OCI-LY3 (cell line): Measurements from ENCODE around the gene THAP3.
A peak's percentile ranks its signal among the peaks of the same experiment; 100 is the strongest.

Experiments
- H2AFZ ChIP-seq: fragments of 200-600, 300-600 bp; shearing (Covaris generic); 2 replicates; pipeline ENCODE4 v1.6.0; 2014; ENCODE audit warnings: antibody characterized with exemption, low read depth, low read length
- H3K27ac ChIP-seq: fragments of 200-600, 300-600 bp; sonication (generic); 2 replicates; pipeline ENCODE4 v1.5.1; 2014; ENCODE audit warnings: mild to moderate bottlenecking, low read length, moderate library complexity, mixed read lengths
- H3K27me3 ChIP-seq: fragments of 200-600, 300-600 bp; sonication (generic); 2 replicates; pipeline ENCODE4 v1.6.1; 2014; ENCODE audit warnings: low read depth, low read length, mixed read lengths
- H3K36me3 ChIP-seq: fragments of 200-600, 300-600 bp; sonication (generic); replicated peaks from 2 replicates; pipeline ENCODE3; 2014; ENCODE audit warnings: low read depth, low read length, mixed read lengths
- H3K4me1 ChIP-seq: fragments of 300-600, 200-600 bp; sonication (generic); 2 replicates; pipeline ENCODE4 v1.6.1; 2014; ENCODE audit warnings: low read length, mixed read lengths
- H3K4me2 ChIP-seq: fragments of 200-600, 300-600 bp; sonication (generic); 2 replicates; pipeline ENCODE4 v1.6.1; 2014; ENCODE audit warnings: low read length, mixed read lengths
- H3K4me3 ChIP-seq: fragments of 300-600, 200-600 bp; sonication (generic); 2 replicates; pipeline ENCODE4 v1.5.1; 2014; ENCODE audit warnings: antibody characterized with exemption, mild to moderate bottlenecking, low read length, moderate library complexity
- H3K79me2 ChIP-seq: fragments of 300-600, 200-600 bp; shearing (Covaris generic); 2 replicates; pipeline ENCODE4 v1.6.1; 2014; ENCODE audit warnings: mild to moderate bottlenecking, low read length, mixed read lengths
- H3K9ac ChIP-seq: fragments of 300-600, 200-600 bp; shearing (Covaris generic); 2 replicates; pipeline ENCODE4 v1.6.0; 2014; ENCODE audit warnings: mild to moderate bottlenecking, low read length, moderate library complexity
- H3K9me3 ChIP-seq: fragments of 200-600, 300-600 bp; shearing (Covaris generic); 2 replicates; pipeline ENCODE4 v1.6.1; 2014; ENCODE audit warnings: low read length, mixed read lengths; ENCODE audit not compliant: insufficient read depth
- H4K20me1 ChIP-seq: fragments of 200-600, 300-600 bp; sonication (generic); 2 replicates; pipeline ENCODE4 v1.6.1; 2016; ENCODE audit warnings: low read length, mixed read lengths; ENCODE audit not compliant: insufficient read depth
- EZH2phosphoT487 ChIP-seq: fragments of 200-600 bp; shearing (Covaris generic); IDR thresholded peaks from 2 replicates; pipeline ENCODE4 v1.6.1; 2018; ENCODE audit warnings: antibody characterized with exemption, mixed run types, low read depth
- TF ChIP-seq, protein P1 (sequence below): fragments of 200-600, 300-600 bp; sonication (generic); IDR thresholded peaks from 2 replicates; pipeline ENCODE4 v1.5.1; 2014; ENCODE audit warnings: antibody characterized with exemption, low read length, low read depth

The THAP3 gene

DNA sequence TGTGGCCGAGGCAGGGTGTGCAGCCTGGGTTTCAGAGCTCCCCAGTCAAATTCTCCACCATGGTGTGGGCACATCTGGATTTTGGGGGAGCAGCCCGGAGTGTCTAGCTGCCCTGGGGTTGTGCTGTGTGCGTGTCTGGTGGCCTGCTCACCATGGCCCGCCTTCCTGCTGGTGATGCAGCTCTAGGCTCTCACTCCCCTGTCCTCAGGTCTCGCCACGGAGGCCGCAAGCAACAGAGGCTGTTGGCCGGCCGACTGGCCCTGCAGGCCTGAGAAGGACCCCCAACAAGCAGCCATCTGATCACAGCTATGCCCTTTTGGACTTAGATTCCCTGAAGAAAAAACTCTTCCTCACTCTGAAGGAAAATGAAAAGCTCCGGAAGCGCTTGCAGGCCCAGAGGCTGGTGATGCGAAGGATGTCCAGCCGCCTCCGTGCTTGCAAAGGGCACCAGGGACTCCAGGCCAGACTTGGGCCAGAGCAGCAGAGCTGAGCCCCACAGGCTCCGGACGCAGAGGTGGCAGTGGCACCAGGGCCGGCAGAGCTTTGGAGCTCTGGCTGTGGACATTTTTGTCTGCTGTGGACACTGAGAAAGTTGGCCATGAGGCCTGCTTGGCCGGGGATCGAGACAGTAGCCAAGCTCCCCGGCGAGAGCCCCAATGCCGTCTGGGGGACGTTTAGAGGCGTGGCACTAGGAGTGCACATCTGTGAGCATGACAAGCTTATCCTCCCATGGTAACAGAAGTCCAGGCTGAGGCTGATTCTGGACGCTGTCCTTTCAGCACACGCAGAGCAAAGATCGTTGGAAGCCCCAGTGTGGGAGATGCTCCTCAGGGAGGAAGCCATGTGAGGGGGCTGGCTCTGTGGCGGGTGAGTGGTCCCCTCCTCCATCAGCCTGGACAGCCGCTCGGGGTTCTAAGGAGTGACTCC lies 8.2 kb downstream of the THAP3 start:
- Histone ChIP-seq H3K4me1 (no peaks in the 10 kb centered on the region), H2AFZ (no peak overlapping the region), H4K20me1 (no peaks in the 10 kb centered on the region), H3K27ac (no peak overlapping the region), H3K9ac (no peak overlapping the region), H3K4me3 (no peak overlapping the region), H3K27me3 (no peaks in the 10 kb centered on the region), H3K4me2 (no peak overlapping the region), H3K36me3 (no peaks in the 10 kb centered on the region), H3K79me2 (peaks cover 2% of the 10 kb centered on the region; the same call in 1 of the 2 replicates), H3K9me3 (no peaks in the 10 kb centered on the region)
- TF ChIP-seq, protein P1, sequence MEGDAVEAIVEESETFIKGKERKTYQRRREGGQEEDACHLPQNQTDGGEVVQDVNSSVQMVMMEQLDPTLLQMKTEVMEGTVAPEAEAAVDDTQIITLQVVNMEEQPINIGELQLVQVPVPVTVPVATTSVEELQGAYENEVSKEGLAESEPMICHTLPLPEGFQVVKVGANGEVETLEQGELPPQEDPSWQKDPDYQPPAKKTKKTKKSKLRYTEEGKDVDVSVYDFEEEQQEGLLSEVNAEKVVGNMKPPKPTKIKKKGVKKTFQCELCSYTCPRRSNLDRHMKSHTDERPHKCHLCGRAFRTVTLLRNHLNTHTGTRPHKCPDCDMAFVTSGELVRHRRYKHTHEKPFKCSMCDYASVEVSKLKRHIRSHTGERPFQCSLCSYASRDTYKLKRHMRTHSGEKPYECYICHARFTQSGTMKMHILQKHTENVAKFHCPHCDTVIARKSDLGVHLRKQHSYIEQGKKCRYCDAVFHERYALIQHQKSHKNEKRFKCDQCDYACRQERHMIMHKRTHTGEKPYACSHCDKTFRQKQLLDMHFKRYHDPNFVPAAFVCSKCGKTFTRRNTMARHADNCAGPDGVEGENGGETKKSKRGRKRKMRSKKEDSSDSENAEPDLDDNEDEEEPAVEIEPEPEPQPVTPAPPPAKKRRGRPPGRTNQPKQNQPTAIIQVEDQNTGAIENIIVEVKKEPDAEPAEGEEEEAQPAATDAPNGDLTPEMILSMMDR = no peak
- no peak for TF ChIP-seq EZH2phosphoT487

DNA sequence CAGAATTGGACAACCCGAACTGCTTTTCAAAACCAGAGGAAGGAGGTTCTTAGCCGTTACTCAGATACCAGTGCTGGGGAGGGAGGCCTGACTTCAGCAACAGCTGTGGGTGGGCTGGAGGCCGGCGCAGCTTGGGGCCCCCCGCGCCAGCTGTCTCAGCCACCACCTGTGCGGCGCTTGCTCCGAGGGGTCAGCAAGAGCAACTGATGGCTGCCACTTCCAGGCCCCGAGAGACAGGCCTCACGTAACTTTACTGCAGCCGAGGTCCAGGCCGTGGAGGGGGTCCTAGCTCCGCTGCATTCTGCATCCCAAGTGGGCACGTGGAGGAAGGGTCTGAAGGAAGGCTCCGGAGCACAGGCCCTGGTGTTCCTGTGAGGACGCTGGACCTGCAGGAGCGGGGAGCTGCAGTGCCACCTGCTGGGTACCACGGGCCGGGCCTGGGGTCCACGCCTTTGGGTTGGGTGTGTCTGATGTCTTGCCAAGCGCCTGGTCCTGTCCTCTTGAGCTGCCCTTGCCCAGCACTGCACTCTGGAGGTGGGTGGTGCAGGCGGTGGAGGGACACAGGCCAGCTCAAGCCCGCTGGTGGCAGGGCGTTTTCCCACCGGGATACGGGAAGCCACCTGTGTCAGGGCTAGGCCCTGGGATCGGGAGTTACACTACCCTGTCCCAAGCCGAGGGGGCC lies 9.8 kb downstream of the THAP3 start:
- H3K4me3 ChIP-seq = no peak overlapping the region
- H3K4me1 ChIP-seq = no peaks in the 10 kb centered on the region
- H3K4me2 ChIP-seq = no peak overlapping the region
- no peak overlapping the region for H3K27ac ChIP-seq
- H3K9me3 ChIP-seq = no peaks in the 10 kb centered on the region
- H4K20me1 ChIP-seq = no peaks in the 10 kb centered on the region
- H3K36me3 ChIP-seq = peaks cover under 1% of the 10 kb centered on the region
- H3K27me3 ChIP-seq = no peaks in the 10 kb centered on the region
- TF ChIP-seq, protein P1 = peak; percentile 33; the same call in 1 of the 2 replicates
- no peak for TF ChIP-seq EZH2phosphoT487
- no peak overlapping the region for H3K9ac ChIP-seq
- H3K79me2 ChIP-seq = no peaks in the 10 kb centered on the region
- H2AFZ ChIP-seq = no peak overlapping the region

DNA sequence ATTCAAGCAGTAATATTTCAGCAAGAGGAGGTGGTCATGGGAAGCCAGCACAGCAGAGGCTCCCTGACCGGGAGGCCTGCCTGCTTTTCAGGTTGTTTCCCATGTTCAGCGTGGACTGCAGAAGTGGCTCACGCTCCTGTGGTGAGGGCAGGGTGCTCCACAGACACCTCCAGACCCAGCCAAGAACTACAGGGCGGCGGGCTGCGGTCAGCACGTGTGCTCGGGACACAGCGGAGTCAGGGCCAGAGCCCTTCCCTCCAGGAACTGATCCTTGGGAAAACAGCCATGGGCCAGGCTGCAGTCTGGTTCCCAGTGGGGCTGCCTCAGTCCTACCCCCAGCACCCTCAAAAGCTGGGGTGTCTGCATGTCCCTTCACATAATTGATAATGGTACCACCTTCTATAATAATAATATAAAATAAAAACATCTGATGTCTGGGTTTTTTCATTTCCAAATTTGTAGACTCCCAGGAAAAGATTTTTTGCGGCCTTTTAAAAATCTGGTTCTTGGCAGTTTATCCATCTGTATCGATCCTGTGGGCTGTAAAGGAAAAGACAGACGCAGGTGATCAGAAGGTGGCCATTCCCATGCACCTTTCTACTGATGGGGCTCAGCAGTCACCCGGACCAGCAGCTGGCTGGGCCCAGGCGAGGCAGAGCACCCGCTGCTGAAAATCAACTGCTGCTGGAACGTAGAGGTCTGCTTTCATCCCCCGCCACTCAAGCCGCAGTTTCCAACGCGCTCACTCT lies 10.7 kb downstream of the THAP3 start:
- Histone ChIP-seq H4K20me1 (no peaks in the 10 kb centered on the region), H3K27ac (no peak overlapping the region), H3K4me3 (no peak overlapping the region), H3K27me3 (no peaks in the 10 kb centered on the region), H2AFZ (no peak overlapping the region), H3K79me2 (no peaks in the 10 kb centered on the region), H3K9ac (no peak overlapping the region), H3K4me2 (no peak overlapping the region), H3K36me3 (peaks cover 6% of the 10 kb centered on the region), H3K4me1 (no peaks in the 10 kb centered on the region), H3K9me3 (no peaks in the 10 kb centered on the region)
- TF ChIP-seq, protein P1 = no peak
